C4-2B (cell line): ENCODE data around the gene CACHD1.

Experiments
- ZFX ChIP-seq: fragments of 450-650 bp; IDR thresholded peaks from 2 replicates; pipeline ENCODE4 v1.6.1; 2017
- TF ChIP-seq, protein P1 (sequence below): fragments of 450-650 bp; conservative IDR thresholded peaks from 2 replicates; pipeline ENCODE4 v1.5.1; 2017; ENCODE audit warnings: mild to moderate bottlenecking

DNA sequence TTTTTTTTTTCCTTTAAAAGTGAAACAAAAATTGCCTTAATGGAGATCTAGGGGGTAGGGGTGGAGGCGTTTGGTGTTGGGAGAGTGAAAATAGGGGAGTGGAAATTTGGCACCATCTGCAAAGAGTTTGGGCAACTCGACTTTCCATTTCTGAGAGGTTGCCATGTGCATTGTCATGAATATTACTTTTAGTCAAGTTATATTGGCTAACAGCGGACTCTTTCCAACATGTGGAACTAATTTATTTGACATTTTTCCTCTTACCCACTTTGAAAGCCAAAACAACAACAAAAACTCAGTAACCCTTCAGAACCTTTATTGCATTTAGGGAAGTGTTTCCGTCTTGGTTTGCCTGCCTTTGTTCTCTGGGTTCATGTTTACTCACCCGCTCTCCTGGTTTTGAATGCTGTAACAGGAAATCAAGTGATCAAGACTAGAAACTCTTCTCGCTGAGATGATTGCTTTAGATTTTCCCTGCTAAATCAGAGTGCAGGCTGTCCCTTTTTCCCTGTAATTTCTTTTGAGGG, 70.4 kb downstream of the CACHD1 start:
- TF ChIP-seq, protein P1, sequence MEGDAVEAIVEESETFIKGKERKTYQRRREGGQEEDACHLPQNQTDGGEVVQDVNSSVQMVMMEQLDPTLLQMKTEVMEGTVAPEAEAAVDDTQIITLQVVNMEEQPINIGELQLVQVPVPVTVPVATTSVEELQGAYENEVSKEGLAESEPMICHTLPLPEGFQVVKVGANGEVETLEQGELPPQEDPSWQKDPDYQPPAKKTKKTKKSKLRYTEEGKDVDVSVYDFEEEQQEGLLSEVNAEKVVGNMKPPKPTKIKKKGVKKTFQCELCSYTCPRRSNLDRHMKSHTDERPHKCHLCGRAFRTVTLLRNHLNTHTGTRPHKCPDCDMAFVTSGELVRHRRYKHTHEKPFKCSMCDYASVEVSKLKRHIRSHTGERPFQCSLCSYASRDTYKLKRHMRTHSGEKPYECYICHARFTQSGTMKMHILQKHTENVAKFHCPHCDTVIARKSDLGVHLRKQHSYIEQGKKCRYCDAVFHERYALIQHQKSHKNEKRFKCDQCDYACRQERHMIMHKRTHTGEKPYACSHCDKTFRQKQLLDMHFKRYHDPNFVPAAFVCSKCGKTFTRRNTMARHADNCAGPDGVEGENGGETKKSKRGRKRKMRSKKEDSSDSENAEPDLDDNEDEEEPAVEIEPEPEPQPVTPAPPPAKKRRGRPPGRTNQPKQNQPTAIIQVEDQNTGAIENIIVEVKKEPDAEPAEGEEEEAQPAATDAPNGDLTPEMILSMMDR: no peak
- no peak for TF ChIP-seq ZFX
